ENCODE measurements around the gene PDE11A.

Gene PDE11A

DNA sequence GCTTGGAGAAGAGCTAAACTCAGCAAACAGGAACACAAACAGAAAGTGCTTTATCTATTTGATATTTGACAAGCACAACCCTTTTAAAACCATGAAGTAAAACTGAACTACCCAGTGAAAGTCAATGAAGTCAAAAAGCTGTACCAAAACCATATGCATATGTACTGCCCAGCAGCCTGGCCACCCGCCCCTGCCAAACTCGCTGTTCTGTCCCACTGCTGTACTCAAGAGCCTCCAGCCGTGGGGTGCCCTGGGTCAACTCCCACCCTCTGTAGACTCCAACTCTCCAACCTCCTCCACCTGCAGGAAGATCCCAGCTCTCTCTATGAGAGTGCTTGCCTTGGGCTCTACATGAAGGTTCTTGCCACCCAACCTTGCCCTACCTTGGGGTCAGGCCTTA is 411.8 kb downstream of the PDE11A start:
- DNase-seq = no peak

- DNase-seq = no peak
These were observed 414.3 kb downstream of the PDE11A start for GRCh38 chr2:177658309-177658708.

- DNase-seq = peak; percentile 75
These were observed 420.7 kb downstream of the PDE11A start for GRCh38 chr2:177651833-177652232.

DNA sequence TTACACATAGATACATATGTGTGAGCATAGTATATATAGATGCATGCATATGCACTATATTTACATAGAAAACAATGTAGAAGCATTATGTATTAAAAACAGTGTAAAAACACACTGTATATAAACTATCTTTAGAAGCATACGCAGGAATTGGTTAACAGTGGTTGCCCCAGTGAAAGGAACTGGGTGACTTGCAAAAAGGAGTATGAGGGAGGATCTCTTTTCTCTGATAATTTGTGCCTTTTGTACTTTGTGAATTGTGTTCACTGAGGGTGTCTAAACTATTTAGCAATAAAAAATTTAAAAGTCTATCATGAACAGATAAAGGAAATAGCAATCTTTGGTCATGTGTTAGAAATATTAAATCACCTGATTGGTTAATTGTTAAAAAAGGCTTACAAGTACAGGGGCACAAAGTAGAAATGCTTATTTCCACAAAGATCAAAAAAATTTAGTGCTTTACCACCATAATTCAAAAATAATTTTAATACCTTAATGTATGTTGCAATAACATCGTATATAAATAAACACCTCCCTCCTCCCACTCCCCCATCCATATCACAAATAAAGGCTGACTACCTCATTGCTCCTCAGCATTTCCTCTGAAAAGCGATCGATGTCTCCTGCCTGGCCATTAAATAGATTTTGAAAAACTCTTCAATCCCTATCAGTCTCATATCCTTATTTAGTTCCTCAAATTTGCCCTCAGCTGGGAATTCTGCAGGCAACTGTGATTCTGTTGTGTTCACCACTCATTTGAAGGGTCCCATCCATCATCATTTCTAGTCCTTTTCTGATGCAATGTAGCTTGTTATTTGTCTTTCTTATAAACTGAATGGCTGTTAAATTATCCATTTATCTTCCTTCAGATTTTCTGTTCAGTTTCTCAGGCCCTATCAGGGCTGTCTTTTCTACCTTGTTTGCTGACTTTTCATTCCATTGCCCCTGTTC is 422.7 kb downstream of the PDE11A start:
- DNase-seq = no peak

GRCh38 chr2:177646791-177647190 is 425.8 kb downstream of the PDE11A start:
- DNase-seq = no peak

GRCh38 chr2:177646241-177646640 is 426.3 kb downstream of the PDE11A start:
- DNase-seq = no peak

GRCh38 chr2:177641331-177641730 is 431.2 kb downstream of the PDE11A start:
- peak; percentile 98 for DNase-seq

DNA sequence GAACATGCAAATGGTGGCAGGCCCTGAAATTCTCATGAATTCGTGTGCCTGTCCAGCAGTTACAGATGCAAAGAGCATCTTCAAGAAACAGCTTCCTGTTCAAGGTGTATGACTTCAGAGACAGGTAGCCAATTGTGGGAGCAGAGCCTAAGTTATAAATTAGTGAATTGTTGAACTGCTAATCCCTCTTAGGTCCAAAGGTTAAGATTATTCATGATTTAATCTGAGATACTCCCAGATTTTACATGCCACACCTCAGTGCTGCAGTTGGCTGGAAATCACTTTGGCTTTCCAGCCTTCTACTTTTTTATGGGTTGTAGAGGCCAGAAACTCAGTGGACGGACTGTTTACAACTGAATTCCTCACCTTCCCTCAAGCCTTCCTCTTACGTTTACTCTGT is 432.2 kb downstream of the PDE11A start:
- DNase-seq = no peak

- DNase-seq = no peak
These were observed 433.2 kb downstream of the PDE11A start for GRCh38 chr2:177639262-177639914.

- no peak for DNase-seq
These were observed 434.1 kb downstream of the PDE11A start for GRCh38 chr2:177638507-177638906.

- no peak for DNase-seq
These were observed 435.9 kb downstream of the PDE11A start for GRCh38 chr2:177636672-177637071.

- DNase-seq = no peak
These were observed 436.9 kb downstream of the PDE11A start for GRCh38 chr2:177635696-177636095.

DNA sequence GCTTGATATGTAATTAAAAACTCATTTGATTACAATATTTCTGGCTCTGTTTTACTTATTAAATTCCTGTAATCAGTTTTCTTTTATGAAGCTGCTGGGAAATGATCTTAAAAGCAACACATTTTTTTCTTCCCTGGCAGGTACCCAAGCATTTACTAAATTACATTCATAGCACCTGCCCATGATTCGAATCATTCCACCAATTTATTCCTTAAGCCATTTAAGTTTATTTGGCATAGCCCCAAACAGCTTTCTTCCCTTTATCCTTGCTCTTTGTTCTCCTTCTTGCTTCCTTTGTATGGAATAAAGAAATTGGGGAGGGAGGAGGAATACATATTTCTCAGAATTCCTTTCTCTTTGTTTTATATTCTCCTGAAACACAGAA is 438.7 kb downstream of the PDE11A start:
- no peak for DNase-seq

DNA sequence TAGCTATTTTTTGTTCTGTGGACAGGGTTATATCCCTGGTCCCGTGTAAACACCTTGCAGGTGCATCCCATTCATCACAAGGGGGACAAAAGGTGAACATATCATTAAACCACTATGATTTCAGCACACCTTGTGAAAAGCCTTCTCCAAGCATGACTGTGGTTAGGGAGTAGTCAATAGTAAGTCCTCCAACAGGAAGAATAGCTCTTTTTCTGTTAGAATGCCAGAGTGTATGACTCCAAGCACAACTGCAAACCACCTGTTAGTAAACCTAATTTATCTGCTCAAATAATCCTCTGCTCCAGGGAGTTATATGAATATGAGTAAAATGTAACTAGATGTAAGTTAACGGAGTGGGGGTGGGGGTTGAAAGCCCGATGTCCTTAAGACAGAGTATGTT is 439.5 kb downstream of the PDE11A start:
- no peak for DNase-seq

DNA sequence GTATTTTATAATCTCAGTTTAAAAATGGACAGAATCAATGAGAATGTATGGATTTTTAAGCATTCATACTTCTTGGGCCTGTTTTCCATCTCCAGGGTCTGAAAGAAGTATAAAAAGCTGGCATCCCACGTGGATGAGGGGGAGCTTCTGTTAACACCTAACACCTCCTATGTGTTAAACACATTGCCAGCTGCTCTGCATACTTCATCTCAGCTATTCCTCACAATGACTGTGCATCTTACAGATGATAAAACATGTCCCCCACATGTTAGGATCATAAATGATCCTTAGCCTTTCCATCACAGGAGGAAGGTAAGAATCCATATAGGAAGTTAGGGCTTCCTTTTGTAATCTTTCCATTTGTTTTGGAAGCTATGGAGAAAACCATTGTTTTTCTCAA is 440.9 kb downstream of the PDE11A start:
- no peak for DNase-seq

DNA sequence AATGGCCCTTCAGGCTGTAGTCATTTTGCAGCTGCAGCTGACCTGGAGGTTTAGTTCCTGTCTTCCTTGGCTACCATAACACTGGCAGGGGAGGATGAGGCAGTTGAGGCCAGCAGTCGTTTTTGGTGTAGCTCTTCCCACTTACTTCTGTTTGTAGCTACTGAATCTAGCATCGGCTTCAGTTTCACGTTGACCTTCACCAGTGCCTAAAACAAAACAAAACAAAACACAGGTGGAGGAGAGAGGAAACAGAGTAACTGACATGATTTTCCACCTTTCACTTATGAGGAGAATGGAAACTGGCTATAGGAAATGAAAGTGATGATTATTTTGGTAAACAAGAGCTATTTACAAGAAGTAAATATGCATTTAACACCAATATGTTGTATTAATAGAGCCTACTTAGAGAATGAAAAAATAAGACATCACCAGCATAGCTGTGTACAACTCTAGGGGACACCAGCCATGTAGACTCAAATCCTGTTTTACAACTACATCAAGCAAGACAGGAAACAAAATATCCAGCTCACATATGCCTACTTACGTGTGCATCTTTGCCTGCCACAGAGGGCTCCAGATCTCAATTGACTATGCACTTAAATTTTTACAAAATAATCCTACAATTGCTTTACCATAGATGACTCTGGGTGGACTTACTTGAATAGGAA is 443.1 kb downstream of the PDE11A start:
- no peak for DNase-seq

- no peak for DNase-seq
These were observed 443.7 kb downstream of the PDE11A start for GRCh38 chr2:177628831-177629230.

- peak; percentile 83 for DNase-seq
These were observed 446.6 kb downstream of the PDE11A start for GRCh38 chr2:177625744-177626650.

DNA sequence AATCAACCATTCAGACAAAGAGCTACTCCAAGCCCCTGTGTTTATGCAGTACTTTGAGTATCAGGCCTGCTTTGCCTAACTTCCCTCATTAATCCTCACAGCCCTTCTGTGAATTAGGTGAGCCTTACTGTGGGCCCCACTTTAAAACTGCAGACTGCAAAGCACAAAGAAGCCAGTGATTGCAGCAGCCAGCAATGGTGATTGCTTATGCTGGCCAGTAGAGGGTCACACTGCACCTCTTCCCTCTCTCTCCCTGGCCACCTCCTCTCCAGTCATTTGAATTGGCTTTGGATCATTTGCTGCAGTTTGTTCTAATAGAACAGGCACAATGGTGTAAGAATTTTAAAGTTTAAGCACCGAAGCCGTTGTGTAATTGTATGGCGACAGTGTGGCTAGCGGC is 450.1 kb downstream of the PDE11A start:
- no peak for DNase-seq

DNA sequence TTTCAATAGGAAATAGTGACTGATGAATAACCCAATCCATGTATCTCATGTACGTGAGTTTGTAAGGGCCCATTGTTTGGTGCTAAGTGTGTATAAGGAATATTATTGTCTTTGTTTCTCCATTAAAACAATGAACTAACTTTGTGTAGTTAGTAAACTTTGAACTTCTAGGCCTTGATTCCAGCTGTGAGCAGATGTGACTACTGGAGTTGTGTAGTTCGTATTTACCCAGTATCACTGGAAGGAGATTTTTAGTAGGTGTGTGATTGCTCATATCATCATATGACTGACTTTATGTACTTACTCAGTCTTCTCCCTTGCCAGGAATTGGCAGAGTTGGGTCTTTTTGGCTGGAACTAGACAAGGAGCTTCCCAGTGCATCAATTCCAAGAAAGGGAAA is 452.6 kb downstream of the PDE11A start:
- DNase-seq = no peak

DNA sequence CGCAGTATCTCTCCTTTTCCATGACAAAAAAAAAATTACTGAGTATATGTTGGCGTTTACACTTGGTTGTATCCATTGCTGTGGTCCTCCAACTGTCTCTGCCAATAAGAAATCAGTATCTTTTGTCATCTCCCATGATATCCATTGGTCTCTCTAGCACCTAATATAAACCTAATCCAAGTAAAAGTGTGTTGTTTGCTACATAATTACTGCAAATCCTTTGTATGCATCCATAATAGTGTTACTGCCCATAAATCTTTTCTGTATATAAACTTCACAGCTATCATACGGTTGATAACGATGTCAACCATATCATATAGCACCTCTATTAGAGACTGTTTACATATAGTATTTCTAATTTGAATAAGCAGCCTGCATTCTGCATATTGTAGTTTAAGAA is 453.1 kb downstream of the PDE11A start:
- DNase-seq = no peak

Measured in NCI-H1694 treated with DMSO at 0.1 percent for 48 hours (cell line).